Effector CD8-positive, alpha-beta T cell (primary cell): ENCODE results near the gene MSH3.
"Not testable (repeated sequence)": the region's sequence is repeated elsewhere in the genome, so short reads cannot be mapped to it uniquely, and the experiment has no call there.

Experiments used
- DNase-seq: peaks from one replicate; lab custom pipeline; 2025; lab: John Stamatoyannopoulos, UW

MSH3 gene

GRCh38 chr5:80796846-80797245, 142.4 kb downstream of the MSH3 start:
- DNase-seq, result no peak

GRCh38 chr5:80797428-80798024, 143.1 kb downstream of the MSH3 start:
- no peak for DNase-seq

GRCh38 chr5:80798166-80798565, 143.7 kb downstream of the MSH3 start:
- no peak for DNase-seq

GRCh38 chr5:80798633-80799032, 144.2 kb downstream of the MSH3 start:
- no peak for DNase-seq

GRCh38 chr5:80799041-80799440, 144.6 kb downstream of the MSH3 start:
- no peak for DNase-seq

GRCh38 chr5:80799573-80799972, 145.1 kb downstream of the MSH3 start:
- DNase-seq, result no peak

- DNase-seq, result no peak
Observed at GRCh38 chr5:80804332-80804731, 149.9 kb downstream of the MSH3 start.

GRCh38 chr5:80805038-80805437, 150.6 kb downstream of the MSH3 start:
- DNase-seq, result no peak

GRCh38 chr5:80806929-80807328, 152.5 kb downstream of the MSH3 start:
- no peak for DNase-seq

GRCh38 chr5:80809451-80809850, 155.0 kb downstream of the MSH3 start:
- DNase-seq, result no peak

GRCh38 chr5:80810425-80810824, 156.0 kb downstream of the MSH3 start:
- DNase-seq, result no peak

- DNase-seq, result no peak
Observed at GRCh38 chr5:80816590-80816989, 162.1 kb downstream of the MSH3 start.

- DNase-seq, result no peak
Observed at GRCh38 chr5:80820685-80821084, 166.2 kb downstream of the MSH3 start.

- DNase-seq, result no peak
Observed at GRCh38 chr5:80822640-80823039, 168.2 kb downstream of the MSH3 start.

GRCh38 chr5:80824159-80824558, 169.7 kb downstream of the MSH3 start:
- not testable (repeated sequence) for DNase-seq

- no peak for DNase-seq
Observed at GRCh38 chr5:80825786-80826460, 171.5 kb downstream of the MSH3 start.

GRCh38 chr5:80834710-80835109, 180.3 kb downstream of the MSH3 start:
- no peak for DNase-seq

- no peak for DNase-seq
Observed at GRCh38 chr5:80835128-80835527, 180.7 kb downstream of the MSH3 start.

GRCh38 chr5:80837679-80838078, 183.2 kb downstream of the MSH3 start:
- no peak for DNase-seq

- not testable (repeated sequence) for DNase-seq
Observed at GRCh38 chr5:80841026-80841797, 186.8 kb downstream of the MSH3 start.

GRCh38 chr5:80846422-80846821, 192.0 kb downstream of the MSH3 start:
- not testable (repeated sequence) for DNase-seq

- not testable (repeated sequence) for DNase-seq
Observed at GRCh38 chr5:80850168-80850567, 195.7 kb downstream of the MSH3 start.
